Measurements from ENCODE around the gene MDP1.

MDP1 gene

DNA sequence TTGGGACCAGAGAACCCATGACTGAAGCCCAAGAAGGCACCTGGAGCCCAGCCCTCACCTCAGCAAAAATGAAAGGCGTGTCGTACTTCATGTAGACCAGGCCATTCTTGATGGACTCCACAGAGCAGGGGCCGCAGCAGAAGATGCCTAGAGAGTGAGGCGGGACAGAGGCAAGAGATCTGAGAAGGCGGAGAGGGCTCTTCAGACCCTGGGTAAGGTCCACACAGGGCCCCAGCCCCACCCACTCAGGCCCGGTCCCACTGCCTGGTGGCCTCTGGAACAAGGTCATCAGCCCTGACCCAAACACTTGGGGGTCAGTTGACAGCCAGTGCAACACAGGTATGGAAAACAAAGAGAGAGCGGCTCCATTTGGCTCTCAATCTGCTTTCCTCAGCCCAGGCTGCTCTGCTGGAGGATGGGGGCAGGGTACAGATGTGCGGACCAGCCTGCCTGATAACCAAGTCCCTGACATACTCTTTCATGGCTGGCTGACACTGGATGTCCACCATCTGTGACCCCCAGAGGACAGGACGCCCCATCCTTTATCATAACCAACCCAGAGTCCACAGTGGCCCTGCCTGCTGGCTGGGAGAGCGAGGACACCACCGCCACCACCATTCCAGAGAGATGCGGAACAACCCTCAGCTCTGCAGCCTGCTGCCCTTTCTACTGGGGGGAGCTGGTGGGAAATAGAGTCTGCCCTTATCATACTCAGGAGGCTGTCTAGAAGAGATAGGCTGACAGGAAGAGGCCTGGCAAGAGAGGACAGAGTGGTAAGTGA is 40.3 kb upstream of the MDP1 start:
- no peak overlapping the region for H3K4me3 ChIP-seq (ENCODE audit: low read length)
- no peak for DNase-seq (ENCODE audit: low read depth)
- TF ChIP-seq, protein P1, sequence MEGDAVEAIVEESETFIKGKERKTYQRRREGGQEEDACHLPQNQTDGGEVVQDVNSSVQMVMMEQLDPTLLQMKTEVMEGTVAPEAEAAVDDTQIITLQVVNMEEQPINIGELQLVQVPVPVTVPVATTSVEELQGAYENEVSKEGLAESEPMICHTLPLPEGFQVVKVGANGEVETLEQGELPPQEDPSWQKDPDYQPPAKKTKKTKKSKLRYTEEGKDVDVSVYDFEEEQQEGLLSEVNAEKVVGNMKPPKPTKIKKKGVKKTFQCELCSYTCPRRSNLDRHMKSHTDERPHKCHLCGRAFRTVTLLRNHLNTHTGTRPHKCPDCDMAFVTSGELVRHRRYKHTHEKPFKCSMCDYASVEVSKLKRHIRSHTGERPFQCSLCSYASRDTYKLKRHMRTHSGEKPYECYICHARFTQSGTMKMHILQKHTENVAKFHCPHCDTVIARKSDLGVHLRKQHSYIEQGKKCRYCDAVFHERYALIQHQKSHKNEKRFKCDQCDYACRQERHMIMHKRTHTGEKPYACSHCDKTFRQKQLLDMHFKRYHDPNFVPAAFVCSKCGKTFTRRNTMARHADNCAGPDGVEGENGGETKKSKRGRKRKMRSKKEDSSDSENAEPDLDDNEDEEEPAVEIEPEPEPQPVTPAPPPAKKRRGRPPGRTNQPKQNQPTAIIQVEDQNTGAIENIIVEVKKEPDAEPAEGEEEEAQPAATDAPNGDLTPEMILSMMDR (conservative IDR thresholded peaks at IDR 0.05; ENCODE audit: low read depth, low read length), result no peak

DNA sequence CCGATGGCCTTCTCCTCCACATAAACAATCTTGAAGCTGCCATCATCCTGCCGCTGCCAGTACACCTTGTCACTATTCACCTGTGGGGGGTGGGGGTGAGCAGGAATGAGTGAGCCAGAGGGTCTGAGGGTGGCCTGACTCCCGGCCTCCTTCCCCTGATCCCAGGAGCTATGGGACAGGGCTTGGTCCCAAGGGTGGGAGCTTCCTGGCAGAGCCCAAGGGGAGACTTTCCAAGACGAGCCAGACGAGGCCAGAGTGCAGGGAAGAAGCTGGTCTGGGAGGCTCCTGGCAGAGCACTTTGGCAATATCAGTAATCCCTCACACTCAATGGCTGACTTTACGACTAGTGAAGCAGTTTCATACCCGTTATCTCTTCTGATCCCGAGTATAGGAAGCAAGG is 39.6 kb upstream of the MDP1 start:
- TF ChIP-seq, protein P1 (conservative IDR thresholded peaks at IDR 0.05; ENCODE audit: low read depth, low read length), result no peak
- DNase-seq (ENCODE audit: low read depth), result no peak

DNA sequence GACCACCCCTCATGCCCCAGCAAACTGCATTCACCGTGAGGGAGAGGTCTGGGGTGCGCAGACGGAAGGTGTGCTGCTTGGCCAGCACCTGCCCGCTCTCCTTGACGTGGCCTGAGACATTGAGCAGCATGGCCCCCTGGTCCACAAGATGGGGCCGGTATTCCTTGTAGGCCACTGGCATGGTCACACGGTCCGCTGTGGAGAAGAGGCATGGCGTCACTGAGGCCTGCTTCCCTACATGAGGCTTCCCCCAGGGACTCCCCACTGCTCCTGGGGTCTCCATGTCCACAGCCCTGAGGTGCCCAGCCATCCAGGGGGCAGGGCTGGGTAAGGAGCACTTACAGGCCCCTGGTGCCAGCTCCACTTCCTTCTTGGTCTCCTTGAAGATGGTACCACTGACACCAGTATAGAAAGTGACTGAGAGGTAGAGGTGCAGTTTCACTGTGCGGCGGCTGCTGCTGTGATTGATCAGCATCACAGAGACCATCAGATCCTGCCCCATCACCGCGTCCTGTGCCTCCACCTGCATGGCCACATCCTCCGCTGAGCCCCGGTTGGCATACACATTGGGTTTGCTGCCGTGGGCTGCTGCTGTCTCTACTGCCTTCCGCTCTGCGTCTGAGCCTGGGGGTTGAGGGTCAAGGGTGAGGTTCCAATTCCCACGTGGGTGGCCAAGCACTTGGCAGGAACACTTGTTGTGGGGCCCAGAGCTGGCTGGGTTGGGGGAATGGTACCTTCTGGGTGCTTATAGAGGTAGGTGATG is 38.9 kb upstream of the MDP1 start:
- TF ChIP-seq, protein P1 (conservative IDR thresholded peaks at IDR 0.05; ENCODE audit: low read depth, low read length), result no peak
- no peak for DNase-seq (ENCODE audit: low read depth)
- H3K4me3 ChIP-seq (ENCODE audit: low read length), result no peak overlapping the region

More for the DNA sequence above, 39.6 kb upstream of the MDP1 start:
- H3K4me3 ChIP-seq (ENCODE audit: low read length), result no peak overlapping the region

- DNase-seq (ENCODE audit: low read depth), result no peak
- TF ChIP-seq, protein P1 (conservative IDR thresholded peaks at IDR 0.05; ENCODE audit: low read depth, low read length), result no peak
- no peak overlapping the region for H3K4me3 ChIP-seq (ENCODE audit: low read length)
Observed at GRCh38 chr14:24253936-24254335, 38.1 kb upstream of the MDP1 start.

- TF ChIP-seq, protein P1 (conservative IDR thresholded peaks at IDR 0.05; ENCODE audit: low read depth, low read length), result no peak
- H3K4me3 ChIP-seq (ENCODE audit: low read length), result no peak overlapping the region
- no peak for DNase-seq (ENCODE audit: low read depth)
Observed at GRCh38 chr14:24252289-24253124, 36.6 kb upstream of the MDP1 start.

GRCh38 chr14:24251880-24252288 is 36.0 kb upstream of the MDP1 start:
- TF ChIP-seq, protein P1 (conservative IDR thresholded peaks at IDR 0.05; ENCODE audit: low read depth, low read length), result no peak
- DNase-seq (ENCODE audit: low read depth), result no peak
- no peak overlapping the region for H3K4me3 ChIP-seq (ENCODE audit: low read length)

Measured in retinal pigment epithelial cell (primary cell).